Transverse colon (tissue), 4 donors: Measurements from ENCODE around the gene SPDYE3. TPM values are rescaled to one million over a fixed set of nuclear protein-coding genes. Genes with fewer than 3 reads are reported as not detected.

ENCODE experiments used
- DNase-seq: peaks from one replicate; pipeline ENCODE4 v3.0.0-alpha.2; 2019
- H3K27ac ChIP-seq, 4 donors: fragments of 200-600 bp; sonication (generic); 2 replicates each; pipeline ENCODE4 v1.5.1; 2016 to 2018; ENCODE audit warnings: inconsistent platforms in 4 of 4
- H3K27me3 ChIP-seq: fragments of 200-600 bp; sonication (generic); 2 replicates; pipeline ENCODE4 v1.5.1; 2017; ENCODE audit warnings: inconsistent platforms
- H3K36me3 ChIP-seq, 4 donors: fragments of 200-600 bp; sonication (generic); 2 replicates each; pipeline ENCODE4 v1.5.1; 2017 to 2019; ENCODE audit warnings: inconsistent platforms in 4 of 4
- H3K4me1 ChIP-seq, 4 donors: fragments of 200-600 bp; sonication (generic); 2 replicates each; pipeline ENCODE4 v1.5.1; 2017 to 2020; ENCODE audit warnings: inconsistent platforms in 4 of 4
- H3K4me3 ChIP-seq, 4 donors: fragments of 200-600 bp; sonication (generic); 1 replicate in 1 of 4; 2 replicates in 3 of 4; pipeline versions ENCODE4 v1.5.1 to v1.6.1; 2017 to 2019; ENCODE audit warnings: inconsistent platforms in 4 of 4
- H3K9me3 ChIP-seq, 2 donors: fragments of 200-600 bp; sonication (generic); 2 replicates each; pipeline ENCODE4 v1.5.1; 2017 to 2019; ENCODE audit warnings: inconsistent platforms in 2 of 2
- EP300 ChIP-seq: sonication (generic); formaldehyde crosslinking; IDR thresholded peaks from one replicate; pipeline ENCODE4 v1.6.1; 2017; ENCODE audit warnings: antibody characterized with exemption, low read depth
- POLR2A ChIP-seq: fragments of 450-650 bp; IDR thresholded peaks from one replicate; pipeline ENCODE4 v1.6.1; 2016; ENCODE audit warnings: antibody characterized with exemption, mild to moderate bottlenecking, moderate library complexity
- POLR2AphosphoS5 ChIP-seq, 3 donors: sonication (generic); formaldehyde crosslinking; IDR thresholded peaks; one replicate each; pipeline ENCODE4 v1.6.1; 2016; ENCODE audit warnings: antibody characterized with exemption in 3 of 3
- WGBS, 2 donors: methylation state at CpG; one replicate each; pipeline ENCODE4 v1.1.5; 2018; ENCODE audit warnings: low coverage in 1 of 2; 5-methylcytosine and 5-hydroxymethylcytosine counted together
- in situ Hi-C, 4 donors: fragments of 200-750 bp; cut with MboI; loops; one replicate each; pipeline versions ENCODE4 v1.15.0 to v1.15.1; 2017; ENCODE audit warnings: low sequenced_read_pairs in 3 of 4, low pct_ligation_motif_present in 1 of 4, low pct_unique_long_range_greater_than_20kb in 1 of 4
- intact Hi-C: fragments of 100-400 bp; cut with DNase I; formaldehyde crosslinking; loops from one replicate; pipeline ENCODE4 v1.15.1; 2023; ENCODE audit warnings: low total_unique reads
- total RNA-seq, 4 donors: library from RNA; depleted of rRNA; stranded (reverse); fragments of >200 nt; gene quantifications; one replicate each; pipeline ENCODE4 v1.1.0, GENCODE V29; 2016
- TF ChIP-seq, protein P1 (sequence below), 5 experiments: fragments of 200-600 bp in 3 of 5; fragments of 450-650 bp in 2 of 5; sonication (generic) in 3 of 5; IDR thresholded peaks; 1 replicate in 2 of 5; 2 replicates in 3 of 5; pipeline ENCODE4 v1.5.1; 2016 to 2017; ENCODE audit warnings: antibody characterized with exemption in 5 of 5, inconsistent platforms in 3 of 5, mild to moderate bottlenecking in 2 of 5, moderate library complexity in 1 of 5

SPDYE3 gene
- total RNA-seq, 4 donors from 2014 or later = not detected

DNA sequence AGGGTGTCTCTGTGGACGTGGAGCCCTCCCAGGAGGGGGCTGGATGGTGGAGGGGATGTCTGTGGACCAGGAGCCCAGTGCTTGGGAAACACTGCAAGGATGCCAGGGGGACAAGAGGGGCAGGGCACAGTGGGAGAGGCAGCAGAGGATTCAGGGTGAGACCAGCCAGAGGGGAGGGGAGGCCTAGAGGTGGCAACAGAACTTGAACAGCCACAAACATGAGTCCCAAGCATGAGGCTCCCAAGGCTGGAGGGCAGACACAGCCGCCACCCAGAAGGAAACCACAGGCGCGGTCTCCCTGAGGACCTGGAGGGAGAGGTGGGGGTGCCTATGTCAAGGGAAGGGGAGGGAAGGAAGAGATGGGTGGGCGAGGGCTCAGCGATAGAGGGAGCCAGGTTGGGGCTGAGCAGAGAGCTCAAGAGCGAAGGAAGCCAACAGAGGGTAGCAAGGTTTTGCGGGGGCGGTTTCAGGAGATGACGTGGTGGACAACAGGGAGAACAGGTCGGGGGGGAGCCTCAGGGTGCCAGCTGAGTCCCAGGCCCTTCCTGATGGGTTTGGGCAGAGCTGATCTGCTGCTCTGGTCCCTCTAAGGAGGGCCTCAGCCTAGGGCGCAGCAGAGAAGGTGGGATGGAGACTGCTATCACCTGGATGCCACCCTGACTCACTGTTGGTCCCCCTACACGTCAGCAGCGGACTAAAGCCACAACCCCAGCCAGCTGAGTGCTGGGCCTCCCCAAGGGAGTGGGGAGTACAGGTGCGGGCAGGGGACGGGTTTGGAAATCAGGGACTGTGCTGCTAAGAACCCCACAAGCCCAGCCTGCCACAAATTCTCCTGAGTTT is 59.1 kb downstream of the SPDYE3 start:
- DNase-seq = peak; percentile 41
- intact Hi-C loops (no loop called here), in situ Hi-C loops (no loop called here)
- Histone ChIP-seq H3K36me3 (peaks cover 0 to 16% (median 4%) of the 10 kb centered on the region in 4 donors), H3K9me3 (no peaks in the 10 kb centered on the region), H3K27me3 (no peaks in the 10 kb centered on the region), H3K27ac (peak overlapping the region in 3 of 4 donors; percentile 24 to 62 (median 26)), H3K4me3 (no peak overlapping the region), H3K4me1 (peaks cover 0 to 4% (median 0%) of the 10 kb centered on the region in 4 donors)
- WGBS, 2 donors = 61 to 82% methylated on average over 3 to 16 of the region's 16 CpGs
- TF ChIP-seq EP300 (no peak), POLR2A (peak; percentile 21)

DNA sequence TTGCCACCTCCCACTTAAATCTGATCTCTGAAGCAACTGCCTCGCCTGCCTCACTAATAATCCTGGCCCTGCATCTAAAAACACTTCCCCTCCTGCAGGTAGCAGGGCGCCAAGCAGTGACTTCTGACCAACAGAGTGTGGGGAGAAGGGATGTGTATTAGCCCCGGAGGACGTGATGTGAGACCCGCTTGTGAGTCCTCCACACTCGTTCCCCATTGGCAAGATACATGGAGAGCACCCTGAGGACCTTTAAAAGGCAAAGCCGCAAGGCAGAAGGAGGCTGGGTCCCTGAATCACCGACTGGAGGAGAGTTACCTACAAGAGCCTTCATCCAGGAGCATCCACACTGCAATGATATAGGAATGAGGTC is 59.7 kb downstream of the SPDYE3 start:
- Histone ChIP-seq H3K27me3 (no peaks in the 10 kb centered on the region), H3K9me3 (no peaks in the 10 kb centered on the region), H3K4me3 (no peak overlapping the region), H3K27ac (peak overlapping the region in 2 of 4 donors; percentile 4 to 62), H3K4me1 (peaks cover 0 to 4% (median 0%) of the 10 kb centered on the region in 4 donors), H3K36me3 (peaks cover 0 to 9% (median 2%) of the 10 kb centered on the region in 4 donors)
- DNase-seq = no peak
- TF ChIP-seq, protein P1, sequence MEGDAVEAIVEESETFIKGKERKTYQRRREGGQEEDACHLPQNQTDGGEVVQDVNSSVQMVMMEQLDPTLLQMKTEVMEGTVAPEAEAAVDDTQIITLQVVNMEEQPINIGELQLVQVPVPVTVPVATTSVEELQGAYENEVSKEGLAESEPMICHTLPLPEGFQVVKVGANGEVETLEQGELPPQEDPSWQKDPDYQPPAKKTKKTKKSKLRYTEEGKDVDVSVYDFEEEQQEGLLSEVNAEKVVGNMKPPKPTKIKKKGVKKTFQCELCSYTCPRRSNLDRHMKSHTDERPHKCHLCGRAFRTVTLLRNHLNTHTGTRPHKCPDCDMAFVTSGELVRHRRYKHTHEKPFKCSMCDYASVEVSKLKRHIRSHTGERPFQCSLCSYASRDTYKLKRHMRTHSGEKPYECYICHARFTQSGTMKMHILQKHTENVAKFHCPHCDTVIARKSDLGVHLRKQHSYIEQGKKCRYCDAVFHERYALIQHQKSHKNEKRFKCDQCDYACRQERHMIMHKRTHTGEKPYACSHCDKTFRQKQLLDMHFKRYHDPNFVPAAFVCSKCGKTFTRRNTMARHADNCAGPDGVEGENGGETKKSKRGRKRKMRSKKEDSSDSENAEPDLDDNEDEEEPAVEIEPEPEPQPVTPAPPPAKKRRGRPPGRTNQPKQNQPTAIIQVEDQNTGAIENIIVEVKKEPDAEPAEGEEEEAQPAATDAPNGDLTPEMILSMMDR (IDR thresholded peaks at IDR 0.05) = no peak
- no peak for TF ChIP-seq POLR2AphosphoS5 (IDR thresholded peaks at IDR 0.05)
- TF ChIP-seq EP300 = no peak
- TF ChIP-seq POLR2A = no peak
- in situ Hi-C loops (no loop called here), intact Hi-C loops (no loop called here)
- WGBS, 2 donors = 93% methylated on average over 8 of the region's 8 CpGs; no CpG with 5 or more reads in 1 of the 2 donors

DNA sequence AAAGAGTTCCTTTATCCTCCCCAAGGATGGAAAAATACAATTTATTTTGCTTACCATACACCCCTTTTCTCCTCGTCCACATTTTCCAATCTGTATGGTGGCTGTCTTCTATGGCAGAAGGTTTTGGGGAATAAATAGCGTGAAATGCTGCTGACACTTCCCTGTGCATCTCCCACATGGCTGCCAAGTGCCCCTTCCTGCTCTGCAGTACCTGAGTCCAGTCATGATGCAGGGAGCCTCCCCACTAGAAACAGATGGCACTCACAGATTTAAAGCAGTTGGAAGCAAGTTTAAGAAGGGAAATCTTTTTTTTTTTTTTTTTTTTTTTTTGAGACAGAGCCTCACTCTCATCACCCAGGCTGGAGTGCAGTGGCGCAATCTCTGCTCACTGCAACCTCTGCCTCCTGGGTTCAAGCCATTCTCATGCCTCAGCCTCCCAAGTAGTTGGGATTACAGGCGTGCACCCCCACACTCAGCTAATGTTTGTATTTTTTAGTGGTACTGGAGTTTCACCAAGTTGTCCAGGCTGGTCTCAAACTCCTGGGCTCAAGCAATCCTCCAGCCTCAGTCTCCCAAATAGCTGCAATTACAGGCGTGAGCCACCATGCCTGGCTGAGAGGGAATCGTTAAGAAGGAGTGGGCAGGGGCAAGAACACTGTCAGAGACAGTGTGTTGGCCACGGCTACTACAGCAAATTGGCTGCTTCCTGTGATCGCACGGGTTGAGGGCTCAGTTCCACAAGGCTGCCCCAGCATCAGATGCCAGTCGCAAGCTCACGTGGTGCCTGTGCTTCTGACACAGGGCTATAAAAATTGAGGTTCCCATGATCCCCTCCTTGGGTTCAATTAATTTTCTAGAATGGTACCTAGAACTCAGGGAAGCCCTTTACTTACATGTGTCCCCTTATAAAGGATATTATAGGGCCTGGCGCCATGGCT is 60.4 kb downstream of the SPDYE3 start:
- DNase-seq = peak; percentile 32
- Histone ChIP-seq H3K36me3 (peaks cover 0 to 2% (median 0%) of the 10 kb centered on the region in 4 donors), H3K4me3 (no peak overlapping the region), H3K9me3 (no peaks in the 10 kb centered on the region), H3K27ac (peak overlapping the region; percentile 41 to 71 (median 58)), H3K27me3 (no peaks in the 10 kb centered on the region), H3K4me1 (peaks cover 0 to 9% (median 0%) of the 10 kb centered on the region in 4 donors)
- TF ChIP-seq EP300 = no peak
- peak in 1 of 3 donors; percentile 17 for TF ChIP-seq POLR2AphosphoS5 (IDR thresholded peaks at IDR 0.05)
- intact Hi-C loops = no loop called here
- 89% methylated on average over 12 of the region's 12 CpGs; no CpG with 5 or more reads in 1 of the 2 donors for WGBS, 2 donors
- in situ Hi-C loops = no loop called here

DNA sequence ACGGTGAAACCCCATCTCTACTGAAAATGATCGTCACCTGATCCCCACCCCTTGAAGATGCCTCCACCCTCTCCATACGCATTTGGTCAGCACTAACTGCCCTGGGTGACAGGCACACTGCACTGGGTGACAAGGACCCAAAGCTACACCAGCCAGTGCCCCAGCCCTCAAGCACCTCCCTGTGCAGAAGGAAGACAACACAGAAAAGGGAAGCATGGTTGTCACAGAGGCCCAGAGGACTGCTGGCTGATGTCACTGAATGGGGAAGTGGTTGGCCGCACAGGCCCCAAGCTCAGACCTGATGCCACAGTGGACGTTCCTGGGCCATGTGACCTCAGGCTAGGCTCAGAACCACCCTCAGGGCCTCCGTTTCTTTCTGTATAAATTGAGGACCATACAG is 61.6 kb downstream of the SPDYE3 start:
- DNase-seq = peak; percentile 75
- Histone ChIP-seq H3K9me3 (no peaks in the 10 kb centered on the region), H3K4me1 (peaks cover 0 to 9% (median 0%) of the 10 kb centered on the region in 4 donors), H3K36me3 (no peaks in the 10 kb centered on the region), H3K27me3 (no peaks in the 10 kb centered on the region), H3K27ac (peak overlapping the region; percentile 50 to 71 (median 60)), H3K4me3 (no peak overlapping the region)
- 40 to 63% methylated on average over 2 to 6 of the region's 6 CpGs for WGBS, 2 donors
- intact Hi-C loops (no loop called here), in situ Hi-C loops (no loop called here)
- TF ChIP-seq POLR2AphosphoS5 (IDR thresholded peaks at IDR 0.05) = peak in 2 of 3 donors; percentile 12 to 61
- no peak for TF ChIP-seq EP300

DNA sequence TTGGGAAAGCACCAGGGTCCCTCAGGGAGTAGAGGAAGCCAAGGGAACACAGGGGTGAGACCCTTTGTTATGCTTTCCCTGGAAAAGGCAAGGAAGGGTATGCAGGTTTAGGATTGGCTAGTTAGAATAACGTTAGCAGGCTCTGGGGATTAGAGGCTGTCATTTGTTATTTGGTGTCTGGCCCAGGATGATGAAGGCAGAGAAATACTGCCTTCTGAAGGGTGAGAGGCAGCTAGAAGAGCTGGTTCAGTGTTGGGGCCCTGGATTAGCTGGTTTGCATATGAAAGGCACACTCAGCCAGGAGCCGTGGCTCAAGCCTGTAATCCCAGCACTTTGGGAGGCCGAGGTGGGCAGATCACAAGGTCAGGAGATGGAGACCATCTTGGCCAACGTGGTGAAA is 62.8 kb downstream of the SPDYE3 start:
- intact Hi-C loops = no loop called here
- Histone ChIP-seq H3K4me1 (peaks cover 0 to 9% (median 0%) of the 10 kb centered on the region in 4 donors), H3K36me3 (no peaks in the 10 kb centered on the region), H3K27me3 (no peaks in the 10 kb centered on the region), H3K9me3 (no peaks in the 10 kb centered on the region), H3K4me3 (no peak overlapping the region), H3K27ac (peak overlapping the region in 2 of 4 donors; percentile 50 to 70)
- no peak for TF ChIP-seq POLR2A
- TF ChIP-seq POLR2AphosphoS5 (IDR thresholded peaks at IDR 0.05) = no peak
- TF ChIP-seq, protein P1 (IDR thresholded peaks at IDR 0.05) = no peak
- TF ChIP-seq EP300 = no peak
- no peak for DNase-seq
- 29 to 63% methylated on average over 1 to 4 of the region's 4 CpGs for WGBS, 2 donors
- in situ Hi-C loops = no loop called here
